ENCODE results near the gene RBM10. TPM values are rescaled to one million over a fixed set of nuclear protein-coding genes. Genes with fewer than 3 reads are reported as not detected.

Gene RBM10
- total RNA-seq, 2 donors from 2014 or later, result 71.6 to 82.4 TPM

GRCh38 chrX:47162927-47163583, 18.0 kb downstream of the RBM10 start:
- peaks cover 1 to 14% of the 10 kb centered on the region in 2 donors for H3K36me3 Mint-ChIP-seq (ENCODE audit: insufficient read depth in 2 of 2)

GRCh38 chrX:47164420-47164819, 19.4 kb downstream of the RBM10 start:
- Mint-ChIP-seq H3K36me3 (ENCODE audit: insufficient read depth in 2 of 2) (peaks cover 5 to 19% of the 10 kb centered on the region in 2 donors), H3K4me1 (ENCODE audit: low read depth) (no peaks in the 10 kb centered on the region), H3K27me3 (ENCODE audit: low read depth) (peaks cover 15% of the 10 kb centered on the region), H3K9me3 (no peaks in the 10 kb centered on the region), H3K27ac (no peak overlapping the region), H3K4me3 (no peak overlapping the region)
- DNase-seq (no peak), ATAC-seq (replicated peaks in 1 of 2) (no peak)

More at GRCh38 chrX:47162927-47163583, 18.0 kb downstream of the RBM10 start:
- DNase-seq (no peak), ATAC-seq (replicated peaks in 1 of 2) (no peak)
- Mint-ChIP-seq H3K27me3 (ENCODE audit: low read depth) (peaks cover 6% of the 10 kb centered on the region), H3K4me3 (no peak overlapping the region), H3K4me1 (ENCODE audit: low read depth) (no peaks in the 10 kb centered on the region), H3K9me3 (no peaks in the 10 kb centered on the region), H3K27ac (no peak overlapping the region)

DNA sequence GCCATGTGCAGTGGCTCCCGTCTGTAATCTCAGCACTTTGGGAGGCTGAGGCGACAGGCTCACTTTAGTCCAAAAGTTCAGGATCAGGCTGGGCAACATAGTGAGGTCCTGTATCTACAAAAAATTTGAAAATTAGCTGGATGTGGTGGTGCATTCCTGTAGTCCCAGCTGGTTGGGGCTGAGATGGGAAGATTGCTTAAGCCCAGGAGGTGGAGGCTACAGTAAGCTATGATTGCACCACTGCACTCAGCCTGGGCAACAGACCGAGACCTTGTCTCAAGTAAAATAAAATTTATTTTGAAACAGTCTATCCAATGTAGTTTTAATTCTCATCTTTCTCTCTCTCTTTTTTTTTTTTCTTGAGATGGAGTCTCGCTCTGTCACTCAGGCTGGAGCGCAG, 21.1 kb downstream of the RBM10 start:
- Mint-ChIP-seq H3K9me3 (no peaks in the 10 kb centered on the region), H3K27me3 (ENCODE audit: low read depth) (peaks cover 15% of the 10 kb centered on the region), H3K4me1 (ENCODE audit: low read depth) (no peaks in the 10 kb centered on the region), H3K27ac (no peak overlapping the region), H3K4me3 (no peak overlapping the region), H3K36me3 (ENCODE audit: insufficient read depth in 2 of 2) (peaks cover 5 to 15% of the 10 kb centered on the region in 2 donors)
- no peak for DNase-seq
- ATAC-seq (replicated peaks in 1 of 2), result no peak

- Mint-ChIP-seq H3K9me3 (no peaks in the 10 kb centered on the region), H3K4me1 (ENCODE audit: low read depth) (no peaks in the 10 kb centered on the region), H3K27ac (peak overlapping the region; percentile 1), H3K27me3 (ENCODE audit: low read depth) (peaks cover 15% of the 10 kb centered on the region), H3K36me3 (ENCODE audit: insufficient read depth in 2 of 2) (peaks cover 5 to 10% of the 10 kb centered on the region in 2 donors), H3K4me3 (no peak overlapping the region)
- DNase-seq (no peak), ATAC-seq (replicated peaks in 1 of 2) (no peak)
Observed at GRCh38 chrX:47168495-47169073, 23.6 kb downstream of the RBM10 start.

DNA sequence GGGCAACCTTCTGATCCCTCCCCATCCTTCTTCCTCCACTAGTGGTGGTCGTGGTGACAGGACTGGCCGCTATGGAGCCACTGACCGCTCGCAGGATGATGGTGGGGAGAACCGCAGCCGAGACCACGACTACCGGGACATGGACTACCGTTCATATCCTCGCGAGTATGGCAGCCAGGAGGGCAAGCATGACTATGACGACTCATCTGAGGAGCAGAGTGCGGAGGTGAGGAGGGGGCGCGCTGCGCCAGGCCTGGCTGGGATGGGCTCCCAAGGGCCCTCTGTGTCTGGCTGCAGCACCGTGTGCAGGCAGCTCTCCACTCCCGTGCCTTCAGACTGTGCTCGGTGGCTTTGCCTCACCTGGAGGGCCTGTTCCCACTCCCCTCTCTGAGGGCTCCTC, 24.3 kb downstream of the RBM10 start:
- Mint-ChIP-seq H3K4me1 (ENCODE audit: low read depth) (no peaks in the 10 kb centered on the region), H3K9me3 (no peaks in the 10 kb centered on the region), H3K36me3 (ENCODE audit: insufficient read depth in 2 of 2) (peaks cover 7% of the 10 kb centered on the region in 2 donors), H3K4me3 (no peak overlapping the region), H3K27me3 (ENCODE audit: low read depth) (peaks cover 15% of the 10 kb centered on the region), H3K27ac (no peak overlapping the region)
- ATAC-seq (replicated peaks in 1 of 2), result no peak
- no peak for DNase-seq

GRCh38 chrX:47169726-47170515, 24.9 kb downstream of the RBM10 start:
- Mint-ChIP-seq H3K27ac (no peak overlapping the region), H3K4me1 (ENCODE audit: low read depth) (no peaks in the 10 kb centered on the region), H3K9me3 (no peaks in the 10 kb centered on the region), H3K36me3 (ENCODE audit: insufficient read depth in 2 of 2) (peaks cover 6 to 7% of the 10 kb centered on the region in 2 donors), H3K4me3 (no peak overlapping the region), H3K27me3 (ENCODE audit: low read depth) (peaks cover 15% of the 10 kb centered on the region)
- DNase-seq (no peak), ATAC-seq (replicated peaks in 1 of 2) (no peak)

- DNase-seq (no peak), ATAC-seq (replicated peaks in 1 of 2) (no peak)
- Mint-ChIP-seq H3K9me3 (no peaks in the 10 kb centered on the region), H3K4me3 (no peak overlapping the region), H3K27me3 (ENCODE audit: low read depth) (peaks cover 15% of the 10 kb centered on the region), H3K4me1 (ENCODE audit: low read depth) (no peaks in the 10 kb centered on the region), H3K36me3 (ENCODE audit: insufficient read depth in 2 of 2) (peaks cover 6 to 7% of the 10 kb centered on the region in 2 donors), H3K27ac (peak overlapping the region; percentile 68)
Observed at GRCh38 chrX:47170861-47171692, 26.1 kb downstream of the RBM10 start.

DNA sequence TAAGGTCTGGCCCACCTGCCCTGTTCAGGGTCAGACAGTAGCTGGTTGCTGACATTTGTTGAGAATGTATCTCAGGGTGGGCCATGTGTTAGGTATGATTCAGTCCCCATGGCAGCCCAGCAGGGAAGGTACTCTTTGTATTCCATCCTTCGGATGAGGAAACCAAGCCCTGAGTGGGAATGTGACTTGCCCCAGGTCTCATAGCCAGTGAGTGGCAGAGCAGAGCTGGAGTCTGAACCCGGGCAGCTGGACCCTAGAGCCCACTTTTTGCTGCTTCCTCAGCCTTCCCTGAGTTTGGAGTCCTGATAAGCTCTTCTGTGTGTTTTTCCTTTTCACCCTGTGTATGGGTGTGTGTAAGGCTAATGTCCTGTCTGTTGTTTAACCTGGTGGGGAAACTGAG, 27.0 kb downstream of the RBM10 start:
- no peak for DNase-seq
- no peak overlapping the region for H3K27ac Mint-ChIP-seq
- H3K36me3 Mint-ChIP-seq (ENCODE audit: insufficient read depth in 2 of 2), result peaks cover 7 to 9% of the 10 kb centered on the region in 2 donors
- H3K4me3 Mint-ChIP-seq, result no peak overlapping the region
- ATAC-seq (replicated peaks in 1 of 2), result no peak
- no peaks in the 10 kb centered on the region for H3K4me1 Mint-ChIP-seq (ENCODE audit: low read depth)
- peaks cover 15% of the 10 kb centered on the region for H3K27me3 Mint-ChIP-seq (ENCODE audit: low read depth)
- H3K9me3 Mint-ChIP-seq, result no peaks in the 10 kb centered on the region

GRCh38 chrX:47172549-47172948, 27.5 kb downstream of the RBM10 start:
- ATAC-seq (replicated peaks in 1 of 2) (no peak), DNase-seq (no peak)
- Mint-ChIP-seq H3K27me3 (ENCODE audit: low read depth) (peaks cover 15% of the 10 kb centered on the region), H3K36me3 (ENCODE audit: insufficient read depth in 2 of 2) (peaks cover 7 to 9% of the 10 kb centered on the region in 2 donors), H3K4me3 (no peak overlapping the region), H3K4me1 (ENCODE audit: low read depth) (no peaks in the 10 kb centered on the region), H3K27ac (no peak overlapping the region), H3K9me3 (no peaks in the 10 kb centered on the region)

DNA sequence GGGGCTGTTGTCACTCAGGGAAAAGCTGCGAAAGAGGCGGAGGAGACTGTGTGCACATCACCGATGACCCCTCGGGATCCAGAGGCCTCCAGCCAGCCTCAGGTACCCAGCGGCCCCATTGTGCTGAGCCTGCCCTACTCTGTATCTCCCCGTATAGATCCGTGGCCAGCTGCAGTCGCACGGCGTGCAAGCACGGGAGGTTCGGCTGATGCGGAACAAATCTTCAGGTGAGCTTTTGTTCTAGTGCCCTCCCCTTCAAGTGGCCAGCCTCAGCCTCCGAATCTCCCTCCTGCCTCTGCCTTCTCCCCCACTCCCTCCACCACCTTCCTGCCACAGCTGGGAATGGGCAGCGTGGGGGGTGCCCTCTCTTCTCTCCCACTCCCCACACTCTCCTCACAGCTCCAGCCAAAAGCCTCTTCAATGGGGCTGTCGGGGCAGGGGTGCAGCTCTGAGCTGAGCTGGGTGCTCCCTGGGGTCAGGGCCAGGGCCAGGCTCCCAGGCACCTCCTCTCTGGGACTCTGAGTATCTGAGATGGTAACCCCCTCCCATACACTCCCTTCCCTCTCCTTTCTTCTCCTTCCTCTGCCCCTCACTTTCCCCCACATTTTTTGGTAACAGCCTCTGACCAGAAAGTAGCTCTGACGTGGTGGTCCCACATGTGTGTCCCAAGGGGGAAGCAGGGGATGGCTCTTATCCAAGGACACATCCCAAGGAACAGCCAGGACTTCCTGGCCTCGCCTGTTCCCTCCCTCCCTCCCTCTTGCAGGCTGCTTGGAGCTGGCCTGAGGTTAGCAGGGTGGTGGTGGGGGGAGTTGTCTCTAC, 28.2 kb downstream of the RBM10 start:
- Mint-ChIP-seq H3K9me3 (no peaks in the 10 kb centered on the region), H3K27me3 (ENCODE audit: low read depth) (peaks cover 14% of the 10 kb centered on the region), H3K4me1 (ENCODE audit: low read depth) (no peaks in the 10 kb centered on the region), H3K4me3 (no peak overlapping the region), H3K27ac (no peak overlapping the region), H3K36me3 (ENCODE audit: insufficient read depth in 2 of 2) (peaks cover 7 to 12% of the 10 kb centered on the region in 2 donors)
- ATAC-seq (replicated peaks in 1 of 2) (no peak), DNase-seq (no peak)

DNA sequence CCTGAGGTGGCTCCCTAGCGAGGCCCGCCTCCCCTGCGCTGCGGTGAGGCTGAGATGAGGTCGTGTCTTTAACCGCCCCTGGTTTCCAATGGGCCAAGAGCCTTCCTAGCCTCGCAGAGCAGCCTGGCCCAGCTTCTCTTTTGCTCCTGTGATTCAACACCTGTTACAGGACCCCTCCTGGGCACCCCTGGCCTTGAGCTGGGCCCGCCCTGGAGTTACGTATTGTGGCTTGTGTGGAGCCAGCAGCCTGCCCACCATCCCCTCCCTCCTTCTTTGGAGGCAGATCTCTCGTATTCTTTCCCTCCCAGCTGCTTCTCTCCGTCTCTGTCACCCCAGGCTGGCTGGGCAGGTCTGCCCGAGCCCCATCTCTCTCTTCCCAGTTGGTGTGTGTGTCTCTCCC, 29.4 kb downstream of the RBM10 start:
- Mint-ChIP-seq H3K36me3 (ENCODE audit: insufficient read depth in 2 of 2) (peaks cover 3 to 10% of the 10 kb centered on the region in 2 donors), H3K4me3 (no peak overlapping the region), H3K9me3 (no peaks in the 10 kb centered on the region), H3K27me3 (ENCODE audit: low read depth) (peaks cover 12% of the 10 kb centered on the region), H3K4me1 (ENCODE audit: low read depth) (no peaks in the 10 kb centered on the region), H3K27ac (no peak overlapping the region)
- DNase-seq, result no peak
- ATAC-seq (replicated peaks in 1 of 2), result no peak

- DNase-seq (no peak), ATAC-seq (replicated peaks in 1 of 2) (no peak)
- H3K9me3 Mint-ChIP-seq, result no peaks in the 10 kb centered on the region
- no peak overlapping the region for H3K4me3 Mint-ChIP-seq
- no peaks in the 10 kb centered on the region for H3K4me1 Mint-ChIP-seq (ENCODE audit: low read depth)
- peaks cover 3 to 10% of the 10 kb centered on the region in 2 donors for H3K36me3 Mint-ChIP-seq (ENCODE audit: insufficient read depth in 2 of 2)
- no peak overlapping the region for H3K27ac Mint-ChIP-seq
- peaks cover 12% of the 10 kb centered on the region for H3K27me3 Mint-ChIP-seq (ENCODE audit: low read depth)
Observed at GRCh38 chrX:47174846-47175587, 30.0 kb downstream of the RBM10 start.
